Bronchial epithelial cell (primary cell): ENCODE measurements around the gene INSR. TPM values are rescaled to one million over a fixed set of nuclear protein-coding genes. Genes with fewer than 3 reads are reported as not detected.
A peak's percentile ranks its signal among the peaks of the same experiment; 100 is the strongest.

Experiments used
- DNase-seq: peaks from one replicate; pipeline ENCODE4 v3.0.0-alpha.2; 2010; ENCODE audit warnings: low read depth
- FAIRE-seq: peaks from 2 replicates; lab custom pipeline; 2011; peaks lifted over from hg19 to GRCh38; lab: Jason Lieb, UNC
- H3K27me3 ChIP-seq: 2 replicates; pipeline ENCODE4 v1.5.1; 2011; ENCODE audit warnings: low read length; ENCODE audit not compliant: control insufficient read depth, insufficient read depth
- H3K36me3 ChIP-seq: 2 replicates; pipeline ENCODE4 v1.5.1; 2011; ENCODE audit warnings: low read length; ENCODE audit not compliant: control insufficient read depth, insufficient read depth
- H3K4me3 ChIP-seq: 2 replicates; pipeline ENCODE4 v1.5.1; 2011; ENCODE audit warnings: mild to moderate bottlenecking, low read depth, low read length, control low read depth
- total RNA-seq: library from RNA; depleted of rRNA; stranded (reverse); fragments of >200 nt; gene quantifications from 2 replicates; pipeline ENCODE4 v1.2.1, GENCODE V29; 2014
- TF ChIP-seq, protein P1 (sequence below): IDR thresholded peaks from 2 replicates; pipeline ENCODE4 v1.5.1; 2011; ENCODE audit warnings: mild to moderate bottlenecking, moderate library complexity, low read length, control low read depth, inconsistent platforms; ENCODE audit not compliant: insufficient read depth, severe bottlenecking

The INSR gene
- total RNA-seq, 1 donor from 2014 or later = 6.1 TPM

DNA sequence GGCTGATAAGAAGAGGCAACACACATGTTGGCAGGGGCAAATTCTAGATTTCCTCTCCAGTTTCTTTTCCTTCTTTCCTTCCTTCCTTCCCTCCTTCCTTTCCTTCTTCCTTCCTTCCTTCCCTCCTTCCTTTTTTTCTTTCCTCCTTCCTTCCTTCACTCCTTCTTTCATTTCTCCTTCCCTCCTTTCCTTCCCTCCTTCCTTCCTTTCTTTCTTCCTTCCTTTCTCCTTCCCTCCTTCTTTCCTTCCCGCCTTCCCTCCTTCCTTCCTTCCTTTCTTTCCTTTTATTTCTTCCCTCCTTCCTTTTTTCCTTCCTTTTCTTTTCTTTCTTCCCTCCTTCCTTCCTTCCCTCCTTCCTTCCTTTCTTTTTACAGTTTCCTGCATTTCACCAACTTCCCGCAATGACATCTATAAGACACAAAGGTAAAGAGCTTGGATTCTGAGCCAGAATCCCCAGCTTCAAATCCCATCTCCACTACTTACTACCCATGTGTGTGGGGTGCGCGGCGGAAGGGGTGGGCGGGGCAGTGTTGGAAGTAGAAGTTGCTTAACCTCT, 35.3 kb downstream of the INSR start:
- FAIRE-seq = no peak
- no peaks in the 10 kb centered on the region for H3K27me3 ChIP-seq
- H3K36me3 ChIP-seq = no peaks in the 10 kb centered on the region
- no peak overlapping the region for H3K4me3 ChIP-seq
- DNase-seq = no peak
- TF ChIP-seq, protein P1, sequence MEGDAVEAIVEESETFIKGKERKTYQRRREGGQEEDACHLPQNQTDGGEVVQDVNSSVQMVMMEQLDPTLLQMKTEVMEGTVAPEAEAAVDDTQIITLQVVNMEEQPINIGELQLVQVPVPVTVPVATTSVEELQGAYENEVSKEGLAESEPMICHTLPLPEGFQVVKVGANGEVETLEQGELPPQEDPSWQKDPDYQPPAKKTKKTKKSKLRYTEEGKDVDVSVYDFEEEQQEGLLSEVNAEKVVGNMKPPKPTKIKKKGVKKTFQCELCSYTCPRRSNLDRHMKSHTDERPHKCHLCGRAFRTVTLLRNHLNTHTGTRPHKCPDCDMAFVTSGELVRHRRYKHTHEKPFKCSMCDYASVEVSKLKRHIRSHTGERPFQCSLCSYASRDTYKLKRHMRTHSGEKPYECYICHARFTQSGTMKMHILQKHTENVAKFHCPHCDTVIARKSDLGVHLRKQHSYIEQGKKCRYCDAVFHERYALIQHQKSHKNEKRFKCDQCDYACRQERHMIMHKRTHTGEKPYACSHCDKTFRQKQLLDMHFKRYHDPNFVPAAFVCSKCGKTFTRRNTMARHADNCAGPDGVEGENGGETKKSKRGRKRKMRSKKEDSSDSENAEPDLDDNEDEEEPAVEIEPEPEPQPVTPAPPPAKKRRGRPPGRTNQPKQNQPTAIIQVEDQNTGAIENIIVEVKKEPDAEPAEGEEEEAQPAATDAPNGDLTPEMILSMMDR = no peak

DNA sequence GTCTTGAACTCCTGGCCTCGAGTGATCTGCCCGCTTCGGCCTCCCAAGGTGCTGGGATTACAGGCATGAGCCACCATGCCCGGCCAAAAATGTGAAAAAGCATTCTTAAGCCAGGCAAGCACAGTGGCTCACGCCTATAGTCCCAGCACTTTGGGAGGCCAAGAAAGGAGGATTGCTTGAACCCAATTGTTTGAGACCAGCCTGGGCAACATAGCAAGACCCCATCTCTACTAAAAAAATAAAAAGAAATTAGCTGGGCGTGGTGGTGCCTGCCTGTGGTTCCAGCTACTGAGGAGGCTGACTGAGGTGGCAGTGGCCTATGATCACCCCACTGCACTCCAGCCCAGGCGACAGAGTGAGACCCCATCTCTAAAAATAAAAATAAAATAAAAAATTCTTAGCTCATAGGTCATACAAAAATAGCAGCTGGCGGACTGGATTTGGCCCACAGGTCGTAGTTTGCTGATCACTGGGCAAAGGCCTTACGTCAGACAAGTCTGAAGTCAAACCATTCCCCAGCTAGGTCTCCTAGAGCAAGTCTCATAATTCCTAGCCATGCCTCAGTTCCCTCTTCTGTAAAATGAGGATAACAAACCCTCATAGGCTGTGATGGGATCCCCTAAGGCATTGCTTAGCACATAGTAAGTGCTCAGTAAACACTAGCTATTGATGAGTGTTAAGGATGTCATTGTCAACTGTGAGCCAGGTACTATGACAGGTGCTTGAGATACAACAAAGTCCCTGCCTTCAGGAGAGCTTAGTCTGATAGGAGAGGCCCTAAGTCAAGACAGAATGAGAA, 36.0 kb downstream of the INSR start:
- H3K36me3 ChIP-seq = no peaks in the 10 kb centered on the region
- H3K27me3 ChIP-seq = no peaks in the 10 kb centered on the region
- no peak overlapping the region for H3K4me3 ChIP-seq
- TF ChIP-seq, protein P1 = no peak
- FAIRE-seq (peak; percentile 43), DNase-seq (no peak)

DNA sequence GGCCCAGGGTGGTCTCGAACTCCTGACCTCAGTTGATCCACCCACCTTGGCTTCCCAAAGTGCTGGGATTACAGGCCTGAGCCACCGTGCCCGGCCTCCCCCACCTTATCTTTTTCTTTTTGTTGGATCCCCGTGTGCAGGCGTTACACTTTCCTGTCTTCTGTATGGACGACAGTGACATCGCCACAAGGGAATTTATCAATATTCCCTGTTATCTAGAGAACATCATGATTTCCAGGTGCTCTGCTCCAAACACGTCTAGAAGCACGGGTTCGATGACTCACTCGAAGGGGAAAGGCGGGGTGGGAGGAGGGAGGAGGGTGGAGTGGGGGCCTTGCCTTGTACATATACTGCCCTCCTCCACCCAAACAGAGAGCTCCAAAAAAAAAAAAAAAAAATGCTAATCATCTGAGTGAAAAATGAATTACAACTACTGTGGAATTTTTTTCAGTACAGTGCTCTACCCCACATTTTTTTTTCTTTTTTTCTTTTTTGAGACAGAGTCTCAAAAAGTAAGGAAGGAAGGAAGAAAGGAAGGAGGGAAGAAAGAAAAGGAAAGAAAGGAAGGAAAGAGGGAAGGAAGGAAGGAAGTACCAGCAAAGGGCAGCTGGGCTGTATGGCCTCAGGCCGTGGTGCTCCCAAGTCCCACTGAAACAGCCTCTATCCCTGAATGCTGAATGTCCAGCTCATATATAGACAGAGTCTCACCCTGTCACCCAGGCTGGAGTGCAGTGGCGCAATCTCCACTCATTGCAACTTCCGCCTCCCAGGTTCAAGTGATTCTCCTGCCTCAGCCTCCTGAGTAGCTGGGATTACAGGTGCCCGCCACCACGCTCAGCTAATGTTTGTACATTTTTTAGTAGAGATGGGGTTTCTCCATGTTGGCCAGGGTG, 36.8 kb downstream of the INSR start:
- Histone ChIP-seq H3K4me3 (no peak overlapping the region), H3K27me3 (no peaks in the 10 kb centered on the region), H3K36me3 (no peaks in the 10 kb centered on the region)
- DNase-seq (peak; percentile 43), FAIRE-seq (no peak)
- TF ChIP-seq, protein P1 = no peak

DNA sequence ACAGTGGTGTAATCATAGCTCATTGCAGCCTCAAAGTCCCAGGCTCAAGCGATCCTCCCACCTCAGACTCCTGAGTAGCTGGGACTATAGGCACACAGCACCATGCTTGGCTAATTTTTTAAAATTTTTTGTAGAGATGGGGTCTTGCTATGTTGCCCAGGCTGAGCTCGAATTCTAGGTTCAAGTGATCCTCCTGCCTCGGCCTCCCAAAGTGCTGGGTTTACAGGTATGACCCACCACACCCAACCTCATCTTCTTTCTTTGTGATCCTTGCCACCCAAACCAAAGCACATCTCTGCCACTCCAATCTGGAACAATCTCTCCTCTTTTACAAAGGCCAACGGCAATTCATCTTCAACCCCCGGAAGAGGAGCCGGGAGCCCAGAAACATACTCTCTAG, 38.6 kb downstream of the INSR start:
- no peak for DNase-seq
- TF ChIP-seq, protein P1 = no peak
- Histone ChIP-seq H3K27me3 (no peaks in the 10 kb centered on the region), H3K36me3 (no peaks in the 10 kb centered on the region), H3K4me3 (no peak overlapping the region)
- no peak for FAIRE-seq

DNA sequence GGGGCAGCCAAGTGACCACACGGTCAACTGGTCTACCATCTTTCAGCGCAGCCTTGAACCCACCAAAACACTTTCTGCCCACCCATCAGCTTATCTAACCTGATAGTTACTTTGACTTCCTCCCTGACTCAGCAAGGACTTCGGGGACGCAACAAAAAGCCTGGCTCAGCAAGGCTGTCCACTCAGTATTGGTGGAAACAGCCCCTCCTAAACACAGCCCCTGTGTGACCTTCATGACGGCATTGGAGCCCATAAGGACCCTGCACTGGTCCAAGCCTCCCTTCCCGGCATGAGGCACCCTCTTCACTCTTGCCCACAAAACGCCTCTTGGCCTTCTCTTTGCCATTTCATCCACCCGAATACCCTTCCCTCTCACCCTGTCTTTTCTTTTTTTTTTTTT, 39.1 kb downstream of the INSR start:
- Histone ChIP-seq H3K36me3 (no peaks in the 10 kb centered on the region), H3K4me3 (no peak overlapping the region), H3K27me3 (no peaks in the 10 kb centered on the region)
- no peak for FAIRE-seq
- TF ChIP-seq, protein P1 = no peak
- DNase-seq = no peak
